ENCODE measurements around the gene ADGRF1.
A peak's percentile ranks its signal among the peaks of the same experiment; 100 is the strongest.
"Not testable (repeated sequence)": the region's sequence is repeated elsewhere in the genome, so short reads cannot be mapped to it uniquely, and the experiment has no call there.

The ADGRF1 gene

DNA sequence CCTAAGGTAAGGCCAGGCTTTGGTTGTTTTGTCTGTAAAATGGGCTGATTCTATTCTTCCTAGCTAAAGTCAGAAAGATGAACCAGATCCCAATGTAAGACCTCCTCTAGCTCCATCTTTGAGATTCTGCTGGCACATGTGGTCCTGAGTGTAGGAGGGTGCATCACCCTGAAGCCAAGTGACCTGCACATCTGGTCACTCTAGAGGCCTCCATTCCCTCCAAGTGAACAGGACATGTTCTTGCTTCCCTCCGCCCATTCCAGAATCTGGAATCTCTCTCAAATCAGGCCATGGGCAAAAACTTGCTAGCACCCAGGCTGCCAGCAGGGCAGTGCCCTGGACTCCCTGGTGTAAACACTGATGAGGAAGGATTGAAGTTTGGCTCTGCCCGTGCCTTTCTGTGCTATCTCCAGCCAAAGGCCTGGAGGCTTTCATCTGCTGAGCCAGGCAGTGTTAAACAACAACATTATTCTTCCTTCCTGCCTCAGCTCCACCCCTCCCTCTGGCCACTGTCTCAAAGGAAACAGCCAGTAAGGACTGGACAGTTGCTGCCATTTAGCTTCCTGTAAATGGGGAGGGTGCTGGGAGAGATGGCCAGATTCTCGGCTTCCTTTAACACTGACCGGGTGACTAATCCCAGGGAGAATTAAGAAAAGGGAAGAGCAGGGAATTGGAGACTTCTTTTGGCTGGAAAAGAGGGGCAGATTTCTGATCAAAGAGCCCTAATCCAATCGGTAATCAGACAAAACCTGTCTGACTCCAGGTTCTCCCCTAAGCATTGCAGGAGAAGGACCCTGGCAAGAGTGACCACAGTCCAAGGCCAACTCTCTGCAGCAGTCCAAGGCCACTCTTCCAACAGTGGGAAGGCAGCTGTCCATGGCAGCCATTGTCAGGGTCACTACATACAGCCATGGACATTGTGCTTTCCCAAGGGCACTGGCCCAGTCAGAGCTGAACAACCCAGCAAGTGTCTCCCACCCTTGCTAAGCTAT lies 19.5 kb upstream of the ADGRF1 start:
- Histone ChIP-seq H3K27ac (ENCODE audit: low read depth, low read length, severe bottlenecking) (peak overlapping the region; percentile 63), H3K36me3 (ENCODE audit: control insufficient read depth, insufficient read depth, low read length) (no peaks in the 10 kb centered on the region), H3K4me1 (ENCODE audit: control insufficient read depth, insufficient read depth, low read length, poor library complexity, severe bottlenecking) (peaks cover 10% of the 10 kb centered on the region), H3K4me3 (ENCODE audit: extremely low read depth, insufficient read depth, low read length, poor library complexity, severe bottlenecking) (no peak overlapping the region), H3K9me3 (ENCODE audit: control insufficient read depth, low read length) (no peaks in the 10 kb centered on the region)
- 79 to 91% methylated on average over 4 to 5 of the region's 5 CpGs for WGBS, 2 experiments (ENCODE audit: insufficient coverage in 2 of 2)

DNA sequence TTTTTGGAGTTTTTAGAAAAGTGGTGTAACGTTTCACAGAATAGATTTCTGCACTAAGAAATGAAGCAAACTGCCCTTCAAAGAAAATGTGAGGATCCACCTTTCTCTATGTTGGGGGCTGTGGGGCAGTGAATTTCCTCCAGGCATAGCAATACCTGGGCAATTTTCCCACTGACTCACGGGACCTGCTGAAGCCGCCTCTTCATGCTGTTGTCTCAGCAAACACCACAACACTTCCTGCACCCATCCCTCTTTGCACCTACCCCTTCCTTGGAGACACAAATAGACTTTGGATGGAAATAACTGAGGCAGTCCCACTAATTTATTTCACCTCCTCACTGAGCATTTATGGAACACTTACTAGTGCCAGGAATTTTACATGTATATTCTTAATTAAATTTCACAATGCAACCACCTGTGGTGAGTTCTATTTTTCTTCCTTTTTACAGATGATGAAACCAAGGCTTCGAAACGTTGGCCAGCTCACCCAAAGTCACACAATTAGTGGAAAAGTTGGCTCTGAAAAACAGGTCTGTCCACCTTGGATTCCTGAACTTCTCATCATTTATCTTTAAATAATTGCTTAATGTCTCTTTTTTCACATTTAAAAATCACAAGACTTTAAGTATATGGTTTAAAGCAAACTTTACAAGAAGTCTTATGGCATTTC lies 17.2 kb upstream of the ADGRF1 start:
- H3K9me3 ChIP-seq (ENCODE audit: control insufficient read depth, low read length) = no peaks in the 10 kb centered on the region
- H3K4me1 ChIP-seq (ENCODE audit: control insufficient read depth, insufficient read depth, low read length, poor library complexity, severe bottlenecking) = peaks cover 10% of the 10 kb centered on the region
- 97 to 100% methylated on average over 3 to 4 of the region's 5 CpGs for WGBS, 2 experiments (ENCODE audit: insufficient coverage in 2 of 2)
- H3K4me3 ChIP-seq (ENCODE audit: extremely low read depth, insufficient read depth, low read length, poor library complexity, severe bottlenecking) = no peak overlapping the region
- no peaks in the 10 kb centered on the region for H3K36me3 ChIP-seq (ENCODE audit: control insufficient read depth, insufficient read depth, low read length)
- no peak overlapping the region for H3K27ac ChIP-seq (ENCODE audit: low read depth, low read length, severe bottlenecking)

- WGBS, 2 experiments (ENCODE audit: insufficient coverage in 2 of 2) = 80% methylated on average over 1 of the region's 1 CpG; no CpG with 5 or more reads in 1 of the 2 experiments
- no peaks in the 10 kb centered on the region for H3K36me3 ChIP-seq (ENCODE audit: control insufficient read depth, insufficient read depth, low read length)
- no peak overlapping the region for H3K4me3 ChIP-seq (ENCODE audit: extremely low read depth, insufficient read depth, low read length, poor library complexity, severe bottlenecking)
- H3K4me1 ChIP-seq (ENCODE audit: control insufficient read depth, insufficient read depth, low read length, poor library complexity, severe bottlenecking) = peaks cover 10% of the 10 kb centered on the region
- no peak overlapping the region for H3K27ac ChIP-seq (ENCODE audit: low read depth, low read length, severe bottlenecking)
- H3K9me3 ChIP-seq (ENCODE audit: control insufficient read depth, low read length) = no peaks in the 10 kb centered on the region
Measured at GRCh38 chr6:47057830-47058540, 15.9 kb upstream of the ADGRF1 start.

DNA sequence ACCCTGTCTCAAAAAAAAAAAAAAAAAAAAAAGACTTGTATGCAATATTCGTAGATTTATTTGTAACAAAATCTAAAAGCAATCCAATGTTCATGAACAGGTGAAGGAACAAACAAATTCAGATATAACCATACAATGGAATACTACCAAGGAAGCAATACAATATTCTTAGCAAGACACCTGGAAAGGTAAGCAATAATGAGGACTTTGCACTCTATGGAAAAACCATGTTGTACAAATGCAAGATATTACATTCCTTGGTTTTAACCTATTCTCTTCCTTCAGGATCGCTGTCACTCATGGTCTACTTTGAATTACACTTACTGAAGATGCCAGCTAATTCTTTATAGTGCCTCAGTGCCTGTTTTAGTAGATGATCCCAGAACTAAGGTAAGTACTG lies 14.7 kb upstream of the ADGRF1 start:
- no peaks in the 10 kb centered on the region for H3K36me3 ChIP-seq (ENCODE audit: control insufficient read depth, insufficient read depth, low read length)
- no peaks in the 10 kb centered on the region for H3K9me3 ChIP-seq (ENCODE audit: control insufficient read depth, low read length)
- H3K27ac ChIP-seq (ENCODE audit: low read depth, low read length, severe bottlenecking) = no peak overlapping the region
- H3K4me3 ChIP-seq (ENCODE audit: extremely low read depth, insufficient read depth, low read length, poor library complexity, severe bottlenecking) = no peak overlapping the region
- WGBS, 2 experiments (ENCODE audit: insufficient coverage in 2 of 2) = no CpG with 5 or more reads among the region's 2 CpGs
- H3K4me1 ChIP-seq (ENCODE audit: control insufficient read depth, insufficient read depth, low read length, poor library complexity, severe bottlenecking) = peaks cover 6% of the 10 kb centered on the region

DNA sequence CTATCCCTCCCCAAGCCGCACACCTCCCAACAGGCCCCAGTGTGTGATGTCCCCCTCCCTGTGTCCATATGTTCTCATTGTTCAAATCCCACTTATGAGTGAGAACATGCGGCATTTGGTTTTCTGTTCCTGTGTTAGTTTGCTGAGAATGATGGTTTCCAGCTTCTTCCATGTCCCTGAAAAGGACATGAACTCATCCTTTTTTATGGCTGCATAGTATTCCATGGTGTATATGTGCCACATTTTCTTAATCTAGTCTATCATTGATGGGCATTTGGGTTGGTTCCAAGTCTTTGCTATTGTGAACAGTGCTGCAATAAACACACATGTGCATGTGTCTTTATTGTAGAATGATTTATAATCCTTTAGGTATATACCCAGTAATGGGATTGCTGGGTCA lies 12.2 kb upstream of the ADGRF1 start:
- H3K4me1 ChIP-seq (ENCODE audit: control insufficient read depth, insufficient read depth, low read length, poor library complexity, severe bottlenecking); H3K4me3 ChIP-seq (ENCODE audit: extremely low read depth, insufficient read depth, low read length, poor library complexity, severe bottlenecking); H3K27ac ChIP-seq (ENCODE audit: low read depth, low read length, severe bottlenecking); H3K9me3 ChIP-seq (ENCODE audit: control insufficient read depth, low read length); H3K36me3 ChIP-seq (ENCODE audit: control insufficient read depth, insufficient read depth, low read length): not testable (repeated sequence)
- WGBS, 2 experiments (ENCODE audit: insufficient coverage in 2 of 2) = 88 to 89% methylated on average over 1 of the region's 2 CpGs

DNA sequence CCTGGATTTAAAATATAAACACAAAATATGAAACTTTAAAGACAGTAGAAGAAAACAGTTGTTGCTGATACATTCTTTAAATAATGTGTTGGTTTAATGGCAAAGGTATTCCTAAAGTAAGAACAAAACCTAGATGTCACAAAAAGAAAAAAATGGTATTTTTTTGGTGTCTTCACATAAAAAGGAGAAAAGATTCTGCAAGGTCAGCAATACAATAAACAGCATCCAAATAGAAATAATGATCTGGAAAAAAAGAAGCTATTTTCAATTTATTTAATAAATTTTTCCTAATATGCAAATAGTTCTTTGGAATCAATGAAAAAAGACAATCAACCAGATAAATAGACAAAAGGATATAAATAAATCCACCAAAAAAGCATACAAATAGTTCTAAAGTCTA lies 6.5 kb upstream of the ADGRF1 start:
- Histone ChIP-seq H3K9me3 (ENCODE audit: control insufficient read depth, low read length) (no peaks in the 10 kb centered on the region), H3K36me3 (ENCODE audit: control insufficient read depth, insufficient read depth, low read length) (no peaks in the 10 kb centered on the region), H3K4me1 (ENCODE audit: control insufficient read depth, insufficient read depth, low read length, poor library complexity, severe bottlenecking) (peaks cover 9% of the 10 kb centered on the region), H3K4me3 (ENCODE audit: extremely low read depth, insufficient read depth, low read length, poor library complexity, severe bottlenecking) (no peak overlapping the region), H3K27ac (ENCODE audit: low read depth, low read length, severe bottlenecking) (no peak overlapping the region)

GRCh38 chr6:47047479-47048407 lies 5.6 kb upstream of the ADGRF1 start:
- Histone ChIP-seq H3K4me3 (ENCODE audit: extremely low read depth, insufficient read depth, low read length, poor library complexity, severe bottlenecking) (no peak overlapping the region), H3K4me1 (ENCODE audit: control insufficient read depth, insufficient read depth, low read length, poor library complexity, severe bottlenecking) (peaks cover 9% of the 10 kb centered on the region), H3K9me3 (ENCODE audit: control insufficient read depth, low read length) (no peaks in the 10 kb centered on the region), H3K36me3 (ENCODE audit: control insufficient read depth, insufficient read depth, low read length) (no peaks in the 10 kb centered on the region), H3K27ac (ENCODE audit: low read depth, low read length, severe bottlenecking) (peak overlapping the region; percentile 83)
- WGBS, 2 experiments (ENCODE audit: insufficient coverage in 2 of 2) = 33 to 45% methylated on average over 5 of the region's 9 CpGs

- no peaks in the 10 kb centered on the region for H3K9me3 ChIP-seq (ENCODE audit: control insufficient read depth, low read length)
- WGBS, 2 experiments (ENCODE audit: insufficient coverage in 2 of 2) = 83 to 88% methylated on average over 2 of the region's 3 CpGs
- H3K4me1 ChIP-seq (ENCODE audit: control insufficient read depth, insufficient read depth, low read length, poor library complexity, severe bottlenecking) = peaks cover 9% of the 10 kb centered on the region
- peak overlapping the region; percentile 83 for H3K27ac ChIP-seq (ENCODE audit: low read depth, low read length, severe bottlenecking)
- no peaks in the 10 kb centered on the region for H3K36me3 ChIP-seq (ENCODE audit: control insufficient read depth, insufficient read depth, low read length)
- H3K4me3 ChIP-seq (ENCODE audit: extremely low read depth, insufficient read depth, low read length, poor library complexity, severe bottlenecking) = no peak overlapping the region
Measured at GRCh38 chr6:47047097-47047478, 5.0 kb upstream of the ADGRF1 start.

GRCh38 chr6:47044397-47044796 lies 2.3 kb upstream of the ADGRF1 start:
- no peak overlapping the region for H3K27ac ChIP-seq (ENCODE audit: low read depth, low read length, severe bottlenecking)
- WGBS, 2 experiments (ENCODE audit: insufficient coverage in 2 of 2) = 88 to 100% methylated on average over 1 to 5 of the region's 5 CpGs

GRCh38 chr6:47043286-47043685 lies 1.2 kb upstream of the ADGRF1 start:
- no peak overlapping the region for H3K4me3 ChIP-seq (ENCODE audit: extremely low read depth, insufficient read depth, low read length, poor library complexity, severe bottlenecking)
- peaks cover 9% of the 10 kb centered on the region for H3K4me1 ChIP-seq (ENCODE audit: control insufficient read depth, insufficient read depth, low read length, poor library complexity, severe bottlenecking)
- no peaks in the 10 kb centered on the region for H3K9me3 ChIP-seq (ENCODE audit: control insufficient read depth, low read length)
- 100% methylated on average over 1 of the region's 1 CpG; no CpG with 5 or more reads in 1 of the 2 experiments for WGBS, 2 experiments (ENCODE audit: insufficient coverage in 2 of 2)
- no peak overlapping the region for H3K27ac ChIP-seq (ENCODE audit: low read depth, low read length, severe bottlenecking)
- H3K36me3 ChIP-seq (ENCODE audit: control insufficient read depth, insufficient read depth, low read length) = no peaks in the 10 kb centered on the region

More at GRCh38 chr6:47044397-47044796, 2.3 kb upstream of the ADGRF1 start:
- Histone ChIP-seq H3K4me3 (ENCODE audit: extremely low read depth, insufficient read depth, low read length, poor library complexity, severe bottlenecking) (no peak overlapping the region), H3K9me3 (ENCODE audit: control insufficient read depth, low read length) (no peaks in the 10 kb centered on the region), H3K4me1 (ENCODE audit: control insufficient read depth, insufficient read depth, low read length, poor library complexity, severe bottlenecking) (peaks cover 9% of the 10 kb centered on the region), H3K36me3 (ENCODE audit: control insufficient read depth, insufficient read depth, low read length) (no peaks in the 10 kb centered on the region)
